LNCAP (cell line): ENCODE measurements around the gene BCL2L2.

Source experiments
- TF ChIP-seq, protein P1 (sequence below): fragments of 450-650 bp; IDR thresholded peaks from 2 replicates; pipeline ENCODE4 v1.5.1; 2017; ENCODE audit warnings: mild to moderate bottlenecking

BCL2L2 gene

DNA sequence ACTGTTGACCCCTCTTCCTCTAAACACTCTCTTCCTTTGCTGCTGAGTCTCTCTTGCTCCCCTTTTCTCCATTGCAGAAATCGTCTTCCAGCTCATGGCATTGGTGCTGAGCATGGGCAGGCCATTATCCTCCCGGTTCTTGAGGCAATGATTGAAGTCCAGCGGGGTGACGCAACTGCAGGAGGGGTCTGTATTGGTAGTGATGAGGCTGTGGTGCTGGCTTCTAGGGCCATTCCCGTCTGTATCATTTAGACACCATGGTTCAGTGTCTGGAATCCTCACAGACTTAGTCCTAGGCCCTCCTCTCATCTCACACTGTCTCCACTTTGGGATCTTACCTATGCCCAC lies 46.8 kb downstream of the BCL2L2 start:
- TF ChIP-seq, protein P1, sequence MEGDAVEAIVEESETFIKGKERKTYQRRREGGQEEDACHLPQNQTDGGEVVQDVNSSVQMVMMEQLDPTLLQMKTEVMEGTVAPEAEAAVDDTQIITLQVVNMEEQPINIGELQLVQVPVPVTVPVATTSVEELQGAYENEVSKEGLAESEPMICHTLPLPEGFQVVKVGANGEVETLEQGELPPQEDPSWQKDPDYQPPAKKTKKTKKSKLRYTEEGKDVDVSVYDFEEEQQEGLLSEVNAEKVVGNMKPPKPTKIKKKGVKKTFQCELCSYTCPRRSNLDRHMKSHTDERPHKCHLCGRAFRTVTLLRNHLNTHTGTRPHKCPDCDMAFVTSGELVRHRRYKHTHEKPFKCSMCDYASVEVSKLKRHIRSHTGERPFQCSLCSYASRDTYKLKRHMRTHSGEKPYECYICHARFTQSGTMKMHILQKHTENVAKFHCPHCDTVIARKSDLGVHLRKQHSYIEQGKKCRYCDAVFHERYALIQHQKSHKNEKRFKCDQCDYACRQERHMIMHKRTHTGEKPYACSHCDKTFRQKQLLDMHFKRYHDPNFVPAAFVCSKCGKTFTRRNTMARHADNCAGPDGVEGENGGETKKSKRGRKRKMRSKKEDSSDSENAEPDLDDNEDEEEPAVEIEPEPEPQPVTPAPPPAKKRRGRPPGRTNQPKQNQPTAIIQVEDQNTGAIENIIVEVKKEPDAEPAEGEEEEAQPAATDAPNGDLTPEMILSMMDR, result no peak

DNA sequence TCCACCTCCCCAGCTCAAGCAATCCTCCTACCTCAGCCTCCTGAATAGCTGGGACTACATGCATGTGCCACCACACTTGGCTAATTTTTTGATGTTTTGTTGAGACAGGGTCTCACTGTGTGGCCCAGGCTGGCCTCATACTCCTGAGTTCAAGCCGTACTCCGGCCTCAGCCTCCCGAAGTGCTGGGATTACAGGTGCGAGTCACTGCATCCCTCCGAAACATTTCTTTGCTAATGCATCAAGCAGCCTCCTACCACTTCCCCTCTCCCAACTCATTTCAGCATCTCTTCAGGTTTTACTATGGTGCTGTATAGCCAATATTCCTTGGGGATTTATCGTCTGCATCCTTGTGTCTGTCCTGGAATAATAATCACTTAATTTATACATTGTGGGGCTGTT lies 48.4 kb downstream of the BCL2L2 start:
- TF ChIP-seq, protein P1, result no peak

DNA sequence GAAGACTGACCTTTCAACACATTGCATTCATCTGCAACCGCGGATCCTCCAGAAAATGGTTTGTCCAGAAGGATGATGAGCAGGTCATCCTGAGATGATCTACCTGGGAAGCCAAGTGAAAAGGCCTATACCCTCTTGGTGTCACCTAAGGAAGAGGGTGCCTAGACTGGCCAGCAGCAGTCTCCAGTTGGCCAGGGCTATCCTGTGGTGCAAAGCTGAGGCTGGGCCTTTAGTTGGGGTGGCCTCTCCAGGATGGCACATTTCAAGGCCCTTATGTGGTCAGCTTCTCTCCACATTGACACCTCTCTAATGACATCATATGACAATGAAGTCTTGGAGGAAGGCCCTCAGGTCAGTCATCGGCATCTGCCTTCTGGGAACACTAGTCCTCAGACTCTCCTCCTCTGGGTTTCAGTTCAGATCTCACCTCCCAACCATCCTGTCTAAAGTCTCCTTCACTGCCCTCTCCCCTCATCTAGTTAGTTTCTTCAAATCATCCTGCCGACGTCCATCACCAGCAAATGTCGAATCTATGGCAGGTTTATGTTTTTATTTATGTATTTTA lies 49.3 kb downstream of the BCL2L2 start:
- TF ChIP-seq, protein P1, result no peak

DNA sequence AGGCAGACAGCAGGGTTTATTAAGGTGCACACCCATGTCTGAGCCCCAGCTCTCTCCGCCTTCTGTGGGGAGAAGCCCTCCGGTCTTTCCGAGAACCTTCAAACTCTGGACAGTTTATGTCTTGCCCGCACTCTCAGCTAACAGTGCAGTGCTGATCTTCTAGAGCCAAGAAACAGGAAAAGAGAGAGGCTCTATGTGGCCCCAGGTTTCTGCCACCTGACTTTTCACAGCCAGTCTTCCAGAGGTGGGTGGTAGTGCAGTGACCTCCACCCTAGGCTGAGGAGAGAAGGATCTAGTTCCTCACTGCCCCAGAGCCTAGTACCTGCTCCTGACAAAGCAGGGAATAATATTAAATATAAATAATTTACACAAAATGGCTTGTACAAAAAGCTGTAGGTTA lies 50.0 kb downstream of the BCL2L2 start:
- TF ChIP-seq, protein P1, result no peak

DNA sequence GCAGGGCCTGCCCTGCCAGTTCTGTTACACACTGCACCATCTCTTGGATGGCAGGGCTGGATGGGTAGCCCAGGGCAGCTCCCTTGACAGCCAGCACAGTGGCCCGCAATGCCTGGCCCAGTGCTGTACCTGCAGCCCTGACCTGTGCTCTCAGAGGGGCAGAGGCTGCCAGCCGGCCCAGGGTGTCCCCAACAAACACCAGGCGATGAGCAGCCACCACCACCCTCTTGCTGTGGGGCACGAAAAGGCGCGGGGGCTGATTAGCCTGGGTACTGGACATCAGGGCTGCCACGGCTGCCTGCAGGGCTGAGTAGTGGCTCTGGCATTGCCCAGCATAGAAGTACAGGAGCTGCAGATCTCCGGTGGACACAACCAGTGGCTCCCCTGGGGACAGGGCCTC lies 50.6 kb downstream of the BCL2L2 start:
- TF ChIP-seq, protein P1, result no peak

DNA sequence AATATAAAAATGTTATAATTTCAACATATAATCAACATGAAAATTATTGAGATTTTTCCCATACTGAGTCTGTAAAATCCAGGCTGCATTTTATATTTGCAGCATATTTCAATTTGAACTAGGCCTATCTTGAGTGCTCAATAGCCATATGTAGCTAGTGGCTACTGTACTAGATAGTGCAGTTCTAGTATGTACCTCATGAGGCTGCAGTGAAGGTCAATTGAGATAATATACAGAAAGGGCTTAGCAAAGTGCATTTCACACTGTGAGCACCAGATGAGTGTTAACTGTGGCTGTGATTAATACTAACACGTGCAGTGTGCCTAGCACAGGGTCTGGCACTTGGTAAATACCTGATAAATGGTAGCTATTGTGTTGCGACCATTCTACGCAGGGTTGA lies 51.4 kb downstream of the BCL2L2 start:
- TF ChIP-seq, protein P1, result no peak

DNA sequence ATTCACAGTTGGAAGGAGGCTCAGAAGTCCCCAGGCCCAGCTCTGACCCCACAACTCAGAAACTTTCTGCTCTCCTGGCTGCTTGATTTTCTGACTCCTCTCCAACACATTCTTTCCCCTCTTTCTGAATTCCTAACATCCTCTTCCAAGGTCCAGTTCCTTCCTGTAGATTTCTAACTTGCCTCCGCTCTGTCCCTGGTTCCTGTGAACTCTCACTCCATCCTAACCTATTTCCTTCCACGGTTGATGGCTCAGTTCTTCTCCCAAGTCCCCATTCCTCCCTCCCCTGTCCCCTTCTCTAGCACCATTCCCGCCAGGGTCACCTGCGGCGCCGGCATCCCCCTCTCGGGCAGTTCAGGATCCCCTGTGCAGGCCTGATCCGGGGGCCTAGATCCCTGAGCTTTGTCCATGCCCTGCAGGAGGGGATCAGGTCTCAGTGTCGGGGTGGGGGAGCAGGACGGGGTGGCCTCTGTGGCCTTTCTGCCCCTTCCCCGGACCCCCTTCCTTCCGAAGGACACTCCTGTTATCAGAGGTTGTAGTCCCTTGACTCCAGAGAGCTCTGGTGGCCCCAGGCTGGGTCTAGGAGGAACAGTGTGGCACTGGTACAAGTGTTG lies 52.0 kb downstream of the BCL2L2 start:
- TF ChIP-seq, protein P1, result no peak

DNA sequence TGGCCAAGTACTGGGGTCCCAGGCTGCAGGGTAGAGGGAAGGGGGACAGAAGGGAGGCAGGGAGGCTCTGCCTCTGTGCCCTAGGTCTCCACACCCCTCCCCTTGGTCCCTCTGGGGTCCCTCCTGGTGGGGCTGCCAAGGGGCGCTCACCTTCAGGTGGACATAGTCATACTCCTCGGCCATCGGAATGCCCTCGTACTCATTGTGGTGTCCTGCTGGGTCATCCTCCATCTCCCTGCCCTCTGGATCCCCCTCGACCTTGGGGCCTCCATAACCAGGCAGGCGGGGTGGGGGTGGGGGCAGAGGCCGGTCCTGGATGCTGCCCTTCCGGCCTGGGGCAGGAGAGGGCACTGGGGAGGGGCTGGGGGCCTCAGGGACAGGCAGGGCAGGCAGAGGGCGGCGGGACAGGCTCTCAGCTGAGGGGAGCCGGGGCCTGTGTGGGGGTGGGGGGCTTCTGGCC lies 52.6 kb downstream of the BCL2L2 start:
- TF ChIP-seq, protein P1, result no peak
